Colonic mucosa (tissue), 4 donors: ENCODE results near the gene CLCN5. TPM values are rescaled to one million over a fixed set of nuclear protein-coding genes. Genes with fewer than 3 reads are reported as not detected.

Experiments used
- DNase-seq: peaks from one replicate; pipeline ENCODE4 v3.0.0-alpha.2; 2020
- H3K27ac ChIP-seq: fragments of 200-600 bp; one replicate; pipeline ENCODE4 v1.8.0; 2021
- H3K27me3 ChIP-seq: fragments of 200-600 bp; one replicate; pipeline ENCODE4 v1.8.0; 2021
- H3K36me3 ChIP-seq: fragments of 200-600 bp; one replicate; pipeline ENCODE4 v1.8.0; 2021
- H3K4me1 ChIP-seq: fragments of 200-600 bp; one replicate; pipeline ENCODE4 v1.8.0; 2021; ENCODE audit warnings: mild to moderate bottlenecking
- H3K4me3 ChIP-seq: fragments of 200-600 bp; one replicate; pipeline ENCODE4 v1.8.0; 2021
- H3K9ac ChIP-seq, 2 donors: one replicate each; pipeline ENCODE4 v1.7.0; 2013; ENCODE audit warnings: control low read depth in 2 of 2, low read depth in 2 of 2, low read length in 2 of 2
- H3K9me3 ChIP-seq: fragments of 200-600 bp; one replicate; pipeline ENCODE4 v1.8.0; 2021
- intact Hi-C: fragments of 100-400 bp; cut with DNase I; formaldehyde crosslinking; loops from one replicate; pipeline ENCODE4 v1.14.1; 2022
- total RNA-seq, 2 donors: library from RNA; stranded (reverse); fragmentation: NEBNext Ultra II Directional in 1 of 2; extraction: Animal tissue kit (Norgen Biotek cat#: 25700) in 1 of 2; gene quantifications; one replicate each; pipeline ENCODE4 v1.2.1, GENCODE V29; 2021
- TF ChIP-seq, protein P1 (sequence below): fragments of 200-600 bp; IDR thresholded peaks from one replicate; pipeline ENCODE4 v1.8.0; 2022; ENCODE audit warnings: antibody characterized with exemption, mild to moderate bottlenecking
- donor health status: healthy.
- donor health status: DM: no; HTN: no; CAD: no.
- donor health status: DM: no; HTN: no; CAD: no.

CLCN5 gene
- total RNA-seq, 2 donors from 2014 or later, result 9.7 to 10.0 TPM

DNA sequence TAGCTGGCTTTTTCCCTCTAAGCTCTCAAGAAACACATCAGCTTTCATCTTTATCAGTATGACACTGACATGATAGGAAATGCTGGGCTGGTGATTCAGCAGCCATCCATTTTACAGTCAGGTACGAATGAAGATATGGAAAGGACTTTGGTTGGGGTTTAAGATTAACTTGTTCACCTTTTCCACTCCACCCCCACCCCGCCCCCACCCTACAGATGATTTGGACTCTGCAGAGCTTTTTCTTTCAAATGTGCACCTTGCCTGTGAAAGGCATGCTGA lies 145.8 kb downstream of the CLCN5 start:
- intact Hi-C loops, result no loop called here
- H3K4me1 ChIP-seq, result no peaks in the 10 kb centered on the region
- no peaks in the 10 kb centered on the region for H3K36me3 ChIP-seq
- H3K27me3 ChIP-seq, result no peaks in the 10 kb centered on the region
- H3K9me3 ChIP-seq, result no peaks in the 10 kb centered on the region
- TF ChIP-seq, protein P1, sequence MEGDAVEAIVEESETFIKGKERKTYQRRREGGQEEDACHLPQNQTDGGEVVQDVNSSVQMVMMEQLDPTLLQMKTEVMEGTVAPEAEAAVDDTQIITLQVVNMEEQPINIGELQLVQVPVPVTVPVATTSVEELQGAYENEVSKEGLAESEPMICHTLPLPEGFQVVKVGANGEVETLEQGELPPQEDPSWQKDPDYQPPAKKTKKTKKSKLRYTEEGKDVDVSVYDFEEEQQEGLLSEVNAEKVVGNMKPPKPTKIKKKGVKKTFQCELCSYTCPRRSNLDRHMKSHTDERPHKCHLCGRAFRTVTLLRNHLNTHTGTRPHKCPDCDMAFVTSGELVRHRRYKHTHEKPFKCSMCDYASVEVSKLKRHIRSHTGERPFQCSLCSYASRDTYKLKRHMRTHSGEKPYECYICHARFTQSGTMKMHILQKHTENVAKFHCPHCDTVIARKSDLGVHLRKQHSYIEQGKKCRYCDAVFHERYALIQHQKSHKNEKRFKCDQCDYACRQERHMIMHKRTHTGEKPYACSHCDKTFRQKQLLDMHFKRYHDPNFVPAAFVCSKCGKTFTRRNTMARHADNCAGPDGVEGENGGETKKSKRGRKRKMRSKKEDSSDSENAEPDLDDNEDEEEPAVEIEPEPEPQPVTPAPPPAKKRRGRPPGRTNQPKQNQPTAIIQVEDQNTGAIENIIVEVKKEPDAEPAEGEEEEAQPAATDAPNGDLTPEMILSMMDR, result no peak
- H3K4me3 ChIP-seq, result no peak overlapping the region
- no peak overlapping the region for H3K9ac ChIP-seq
- H3K27ac ChIP-seq, result no peak overlapping the region
- DNase-seq, result no peak

DNA sequence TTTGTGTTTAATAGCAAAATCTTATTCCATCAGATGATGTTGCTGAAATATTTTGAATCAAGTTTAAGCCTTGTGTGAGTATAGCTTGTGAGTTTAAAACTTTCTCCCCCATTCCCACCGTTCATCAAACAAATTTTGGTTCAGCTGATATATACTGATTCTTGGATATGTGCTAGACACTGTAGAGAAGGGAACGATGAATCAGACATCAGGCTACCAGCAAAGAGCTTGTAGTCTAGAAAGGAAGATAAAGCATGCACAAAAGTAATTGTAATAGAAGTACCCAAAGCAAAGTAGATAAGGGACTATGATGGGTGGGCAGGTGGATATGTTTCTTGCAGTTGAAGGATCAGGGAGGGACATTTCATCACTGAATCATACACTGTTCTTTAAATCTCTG lies 146.5 kb downstream of the CLCN5 start:
- Histone ChIP-seq H3K9me3 (no peaks in the 10 kb centered on the region), H3K9ac (no peak overlapping the region), H3K27me3 (no peaks in the 10 kb centered on the region), H3K4me3 (no peak overlapping the region), H3K36me3 (no peaks in the 10 kb centered on the region), H3K4me1 (no peaks in the 10 kb centered on the region), H3K27ac (no peak overlapping the region)
- DNase-seq, result no peak
- intact Hi-C loops, result no loop called here
- TF ChIP-seq, protein P1, result no peak

DNA sequence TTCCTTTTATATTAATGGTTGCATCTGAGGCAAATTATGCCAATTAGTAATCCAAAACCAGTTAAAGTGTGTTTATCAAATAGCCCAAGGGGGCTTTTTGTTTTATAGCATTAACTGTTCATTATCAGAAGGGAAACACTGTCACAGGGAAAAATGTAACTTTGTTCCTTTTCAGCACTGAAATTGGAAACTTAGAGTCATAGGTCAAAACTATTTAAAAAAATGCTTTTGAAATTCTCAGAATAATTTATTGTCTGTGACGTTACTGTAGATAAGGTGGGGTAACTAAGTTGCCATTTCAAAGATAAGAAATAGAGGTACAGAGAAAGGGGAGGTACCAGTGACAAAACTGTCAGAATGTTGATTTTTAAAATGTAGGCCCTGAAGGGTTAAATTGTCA lies 149.1 kb downstream of the CLCN5 start:
- TF ChIP-seq, protein P1, result no peak

DNA sequence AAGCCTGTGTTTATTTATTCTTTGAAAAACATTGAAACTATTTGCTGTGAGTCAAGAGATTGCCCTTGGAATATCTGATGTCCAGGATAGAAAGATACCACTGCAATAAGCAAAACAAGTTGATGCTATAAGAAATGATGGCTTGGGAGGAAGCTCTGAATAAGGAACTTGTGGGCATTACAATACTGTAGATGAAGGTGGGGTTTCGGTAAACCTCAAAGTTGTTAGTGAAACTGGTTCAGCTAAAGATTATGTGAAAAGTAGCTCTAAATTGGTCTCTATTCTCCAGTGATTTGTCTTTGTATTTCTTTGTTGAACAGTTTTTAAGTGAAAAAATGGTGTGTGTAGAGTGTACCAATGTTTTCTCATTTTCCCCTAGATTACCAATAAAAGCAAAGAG lies 149.7 kb downstream of the CLCN5 start:
- TF ChIP-seq, protein P1, result no peak
- H3K36me3 ChIP-seq, result no peaks in the 10 kb centered on the region
- no peak for DNase-seq
- H3K27ac ChIP-seq, result no peak overlapping the region
- H3K27me3 ChIP-seq, result no peaks in the 10 kb centered on the region
- H3K9ac ChIP-seq, result no peak overlapping the region
- H3K9me3 ChIP-seq, result no peaks in the 10 kb centered on the region
- H3K4me1 ChIP-seq, result no peaks in the 10 kb centered on the region
- no peak overlapping the region for H3K4me3 ChIP-seq
- intact Hi-C loops, result no loop called here

More for the DNA sequence above, 149.1 kb downstream of the CLCN5 start:
- Histone ChIP-seq H3K27me3 (no peaks in the 10 kb centered on the region), H3K27ac (no peak overlapping the region), H3K9me3 (no peaks in the 10 kb centered on the region), H3K4me1 (no peaks in the 10 kb centered on the region), H3K9ac (no peak overlapping the region), H3K4me3 (no peak overlapping the region), H3K36me3 (no peaks in the 10 kb centered on the region)
- DNase-seq, result no peak
- intact Hi-C loops, result no loop called here

GRCh38 chrX:50073601-50074000 lies 151.2 kb downstream of the CLCN5 start:
- H3K4me1 ChIP-seq, result no peaks in the 10 kb centered on the region
- intact Hi-C loops, result no loop called here
- DNase-seq, result no peak
- no peaks in the 10 kb centered on the region for H3K9me3 ChIP-seq
- no peaks in the 10 kb centered on the region for H3K36me3 ChIP-seq
- no peak overlapping the region for H3K4me3 ChIP-seq
- TF ChIP-seq, protein P1, result no peak
- H3K27me3 ChIP-seq, result no peaks in the 10 kb centered on the region
- H3K9ac ChIP-seq, result no peak overlapping the region
- H3K27ac ChIP-seq, result no peak overlapping the region
